Astrocyte (in vitro differentiated cells and primary cell): Measurements from ENCODE around the gene IGFBP2. TPM values are rescaled to one million over a fixed set of nuclear protein-coding genes. Genes with fewer than 3 reads are reported as not detected.
A peak's percentile ranks its signal among the peaks of the same experiment; 100 is the strongest.

Experiments
- DNase-seq: peaks from one replicate; pipeline ENCODE4 v3.0.0-alpha.2; 2010; ENCODE audit warnings: low read depth
- FAIRE-seq: peaks from 2 replicates; lab custom pipeline; 2011; peaks lifted over from hg19 to GRCh38; lab: Jason Lieb, UNC
- H2AFZ ChIP-seq: 2 replicates; pipeline ENCODE4 v1.6.0; 2012; ENCODE audit warnings: low read depth, low read length, inconsistent platforms
- H3K27ac ChIP-seq: 2 replicates; pipeline ENCODE4 v1.5.1; 2011; ENCODE audit warnings: low read depth, low read length, inconsistent platforms
- H3K27me3 ChIP-seq: 2 replicates; pipeline ENCODE4 v1.6.0; 2011; ENCODE audit warnings: low read length, inconsistent platforms; ENCODE audit not compliant: insufficient read depth
- H3K36me3 ChIP-seq: 2 replicates; pipeline ENCODE4 v1.5.1; 2011; ENCODE audit warnings: low read length, inconsistent platforms; ENCODE audit not compliant: insufficient read depth
- H3K4me1 ChIP-seq: 2 replicates; pipeline ENCODE4 v1.5.1; 2011; ENCODE audit warnings: low read length, inconsistent platforms; ENCODE audit not compliant: insufficient read depth
- H3K4me2 ChIP-seq: 2 replicates; pipeline ENCODE4 v1.6.0; 2012; ENCODE audit warnings: low read length, inconsistent platforms
- H3K4me3 ChIP-seq: 2 replicates; pipeline ENCODE4 v1.5.1; 2011; ENCODE audit warnings: low read depth, mild to moderate bottlenecking, low read length, inconsistent platforms; ENCODE audit not compliant: insufficient read depth
- H3K79me2 ChIP-seq: 2 replicates; pipeline ENCODE4 v1.6.0; 2012; ENCODE audit warnings: mild to moderate bottlenecking, low read length, inconsistent platforms; ENCODE audit not compliant: insufficient read depth
- H3K9ac ChIP-seq: 2 replicates; pipeline ENCODE4 v1.6.0; 2012; ENCODE audit warnings: mild to moderate bottlenecking, low read length, inconsistent platforms
- H3K9me3 ChIP-seq: 2 replicates; pipeline ENCODE4 v1.5.1; 2012; ENCODE audit warnings: low read depth, mild to moderate bottlenecking, low read length, inconsistent platforms; ENCODE audit not compliant: insufficient read depth
- H4K20me1 ChIP-seq: 2 replicates; pipeline ENCODE4 v1.6.0; 2012; ENCODE audit warnings: low read length, inconsistent platforms; ENCODE audit not compliant: insufficient read depth
- H3K27ac Mint-ChIP-seq: one replicate; pipeline ENCODE4 v1.8.0; 2021; ENCODE audit warnings: mild to moderate bottlenecking, mixed read lengths; ENCODE audit not compliant: unreplicated experiment
- H3K27me3 Mint-ChIP-seq: one replicate; pipeline ENCODE4 v1.8.0; 2021; ENCODE audit warnings: low read depth, mixed read lengths; ENCODE audit not compliant: unreplicated experiment
- H3K36me3 Mint-ChIP-seq: one replicate; pipeline ENCODE4 v1.8.0; 2021; ENCODE audit warnings: low read depth, mixed read lengths; ENCODE audit not compliant: unreplicated experiment
- H3K4me1 Mint-ChIP-seq: one replicate; pipeline ENCODE4 v1.8.0; 2021; ENCODE audit warnings: low read depth, mixed read lengths; ENCODE audit not compliant: unreplicated experiment
- H3K4me3 Mint-ChIP-seq: one replicate; pipeline ENCODE4 v1.8.0; 2021; ENCODE audit warnings: mild to moderate bottlenecking, moderate library complexity, mixed read lengths; ENCODE audit not compliant: unreplicated experiment
- H3K9me3 Mint-ChIP-seq: one replicate; pipeline ENCODE4 v1.8.0; 2021; ENCODE audit warnings: mild to moderate bottlenecking, mixed read lengths; ENCODE audit not compliant: unreplicated experiment
- EZH2 ChIP-seq: IDR thresholded peaks from 2 replicates; pipeline ENCODE4 v1.6.1; 2012; ENCODE audit warnings: mild to moderate bottlenecking, low read length, inconsistent platforms; ENCODE audit not compliant: insufficient read depth
- total RNA-seq: library from RNA; stranded (reverse); gene quantifications from 2 replicates; pipeline ENCODE4 v1.2.1, GENCODE V29; 2021
- TF ChIP-seq, protein P1 (sequence below): IDR thresholded peaks from 2 replicates; pipeline ENCODE4 v1.5.1; 2011; ENCODE audit warnings: low read depth, mild to moderate bottlenecking, inconsistent platforms, low read length, moderate library complexity; ENCODE audit not compliant: insufficient read depth

IGFBP2 gene
- total RNA-seq, 1 donor from 2014 or later = 944 TPM

DNA sequence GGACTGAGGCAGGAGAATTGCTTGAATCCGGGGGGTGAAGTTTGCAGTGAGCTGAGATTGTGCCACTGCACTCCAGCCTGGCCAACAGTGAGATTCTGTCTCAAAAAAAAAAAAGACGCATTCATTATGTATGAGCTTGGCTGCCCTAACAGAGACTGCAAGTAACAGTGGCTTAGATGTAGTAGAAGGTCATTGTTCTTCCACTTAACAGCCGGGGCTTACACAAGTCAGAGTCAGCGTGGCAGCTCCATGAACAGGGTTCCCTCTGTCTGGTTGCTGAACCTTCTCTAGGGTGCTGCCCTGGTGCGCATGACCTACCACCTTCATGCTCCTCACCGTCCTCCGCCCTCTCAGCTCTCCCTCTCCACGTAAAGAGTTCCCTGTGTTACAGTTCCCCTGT, 49.1 kb upstream of the IGFBP2 start:
- Histone ChIP-seq H2AFZ (no peak overlapping the region), H4K20me1 (no peaks in the 10 kb centered on the region), H3K4me3 (no peak overlapping the region), H3K79me2 (no peaks in the 10 kb centered on the region), H3K9me3 (no peaks in the 10 kb centered on the region), H3K36me3 (no peaks in the 10 kb centered on the region), H3K27me3 (no peaks in the 10 kb centered on the region), H3K4me1 (peaks cover 11% of the 10 kb centered on the region), H3K9ac (no peak overlapping the region), H3K27ac (no peak overlapping the region), H3K4me2 (no peak overlapping the region)
- H3K4me3 Mint-ChIP-seq = no peak overlapping the region
- H3K9me3 Mint-ChIP-seq = peaks cover 2% of the 10 kb centered on the region
- DNase-seq = no peak
- H3K4me1 Mint-ChIP-seq = peaks cover 13% of the 10 kb centered on the region
- peaks cover 7% of the 10 kb centered on the region for H3K27me3 Mint-ChIP-seq
- peak overlapping the region; percentile 28 for H3K27ac Mint-ChIP-seq
- FAIRE-seq = no peak
- TF ChIP-seq EZH2 = no peak
- TF ChIP-seq, protein P1, sequence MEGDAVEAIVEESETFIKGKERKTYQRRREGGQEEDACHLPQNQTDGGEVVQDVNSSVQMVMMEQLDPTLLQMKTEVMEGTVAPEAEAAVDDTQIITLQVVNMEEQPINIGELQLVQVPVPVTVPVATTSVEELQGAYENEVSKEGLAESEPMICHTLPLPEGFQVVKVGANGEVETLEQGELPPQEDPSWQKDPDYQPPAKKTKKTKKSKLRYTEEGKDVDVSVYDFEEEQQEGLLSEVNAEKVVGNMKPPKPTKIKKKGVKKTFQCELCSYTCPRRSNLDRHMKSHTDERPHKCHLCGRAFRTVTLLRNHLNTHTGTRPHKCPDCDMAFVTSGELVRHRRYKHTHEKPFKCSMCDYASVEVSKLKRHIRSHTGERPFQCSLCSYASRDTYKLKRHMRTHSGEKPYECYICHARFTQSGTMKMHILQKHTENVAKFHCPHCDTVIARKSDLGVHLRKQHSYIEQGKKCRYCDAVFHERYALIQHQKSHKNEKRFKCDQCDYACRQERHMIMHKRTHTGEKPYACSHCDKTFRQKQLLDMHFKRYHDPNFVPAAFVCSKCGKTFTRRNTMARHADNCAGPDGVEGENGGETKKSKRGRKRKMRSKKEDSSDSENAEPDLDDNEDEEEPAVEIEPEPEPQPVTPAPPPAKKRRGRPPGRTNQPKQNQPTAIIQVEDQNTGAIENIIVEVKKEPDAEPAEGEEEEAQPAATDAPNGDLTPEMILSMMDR = no peak
- no peaks in the 10 kb centered on the region for H3K36me3 Mint-ChIP-seq

GRCh38 chr2:216585441-216585840, 47.8 kb upstream of the IGFBP2 start:
- no peaks in the 10 kb centered on the region for H3K36me3 ChIP-seq
- H3K4me1 ChIP-seq = peaks cover 11% of the 10 kb centered on the region
- H3K27me3 ChIP-seq = no peaks in the 10 kb centered on the region
- peaks cover 4% of the 10 kb centered on the region for H3K27me3 Mint-ChIP-seq
- H3K4me3 Mint-ChIP-seq = no peak overlapping the region
- H3K4me2 ChIP-seq = no peak overlapping the region
- no peak overlapping the region for H2AFZ ChIP-seq
- no peaks in the 10 kb centered on the region for H3K36me3 Mint-ChIP-seq
- H3K4me3 ChIP-seq = no peak overlapping the region
- no peaks in the 10 kb centered on the region for H3K79me2 ChIP-seq
- DNase-seq = no peak
- no peaks in the 10 kb centered on the region for H4K20me1 ChIP-seq
- H3K9me3 ChIP-seq = no peaks in the 10 kb centered on the region
- H3K27ac Mint-ChIP-seq = no peak overlapping the region
- no peak overlapping the region for H3K27ac ChIP-seq
- TF ChIP-seq, protein P1 = no peak
- TF ChIP-seq EZH2 = no peak
- peaks cover 2% of the 10 kb centered on the region for H3K9me3 Mint-ChIP-seq
- FAIRE-seq = no peak
- no peak overlapping the region for H3K9ac ChIP-seq
- peaks cover 13% of the 10 kb centered on the region for H3K4me1 Mint-ChIP-seq

- Histone ChIP-seq H3K9me3 (no peaks in the 10 kb centered on the region), H3K4me1 (no peaks in the 10 kb centered on the region), H2AFZ (no peak overlapping the region), H3K9ac (no peak overlapping the region), H3K36me3 (no peaks in the 10 kb centered on the region), H3K4me2 (no peak overlapping the region), H4K20me1 (no peaks in the 10 kb centered on the region), H3K4me3 (no peak overlapping the region), H3K27me3 (peaks cover 6% of the 10 kb centered on the region), H3K79me2 (no peaks in the 10 kb centered on the region), H3K27ac (no peak overlapping the region)
- Mint-ChIP-seq H3K4me3 (no peak overlapping the region), H3K27me3 (peaks cover 4% of the 10 kb centered on the region), H3K4me1 (no peaks in the 10 kb centered on the region), H3K27ac (no peak overlapping the region), H3K9me3 (peaks cover 2% of the 10 kb centered on the region), H3K36me3 (no peaks in the 10 kb centered on the region)
- no peak for FAIRE-seq
- DNase-seq = no peak
- TF ChIP-seq, protein P1 = no peak
- no peak for TF ChIP-seq EZH2
Observed at GRCh38 chr2:216588861-216589710, 44.1 kb upstream of the IGFBP2 start.
